Ascending aorta (tissue), 2 donors: Measurements from ENCODE around the gene GALNT13. TPM values are rescaled to one million over a fixed set of nuclear protein-coding genes. Genes with fewer than 3 reads are reported as not detected.

Experiments
- DNase-seq, 2 donors: peaks; one replicate each; pipeline ENCODE4 v3.0.0-alpha.2; 2019; ENCODE audit warnings: low spot score in 2 of 2
- H3K27ac ChIP-seq, 2 donors: fragments of 200-600 bp; sonication (generic); one replicate each; pipeline ENCODE4 v1.5.1; 2016 to 2017; ENCODE audit warnings: mild to moderate bottlenecking in 1 of 2
- H3K27me3 ChIP-seq: fragments of 200-600 bp; sonication (generic); one replicate; pipeline ENCODE4 v1.5.1; 2017
- H3K36me3 ChIP-seq, 2 donors: fragments of 200-600 bp; sonication (generic); one replicate each; pipeline ENCODE4 v1.5.1; 2016
- H3K4me1 ChIP-seq, 2 donors: fragments of 200-600 bp; sonication (generic); one replicate each; pipeline ENCODE4 v1.5.1; 2016 to 2017; ENCODE audit warnings: mild to moderate bottlenecking in 1 of 2
- H3K4me3 ChIP-seq, 2 donors: fragments of 200-600 bp; sonication (generic); one replicate each; pipeline ENCODE4 v1.5.1; 2016 to 2017; ENCODE audit warnings: mild to moderate bottlenecking in 1 of 2
- H3K9me3 ChIP-seq, 2 donors: fragments of 200-600 bp; sonication (generic); one replicate each; pipeline ENCODE4 v1.5.1; 2016
- intact Hi-C: fragments of 100-400 bp; cut with DNase I; formaldehyde crosslinking; loops from one replicate; pipeline ENCODE4 v1.15.1; 2023
- total RNA-seq: library from RNA; depleted of rRNA; stranded (reverse); fragments of >200 nt; gene quantifications from one replicate; pipeline ENCODE4 v1.1.0, GENCODE V29; 2016
- TF ChIP-seq, protein P1 (sequence below), 3 experiments: fragments of 200-600 bp in 2 of 3; fragments of 450-650 bp in 1 of 3; sonication (generic) in 2 of 3; IDR thresholded peaks; one replicate each; pipeline ENCODE4 v1.5.1; 2016 to 2019; ENCODE audit warnings: antibody characterized with exemption in 3 of 3, mild to moderate bottlenecking in 1 of 3, moderate library complexity in 1 of 3

Gene GALNT13
- total RNA-seq, 1 donor from 2014 or later = not detected

DNA sequence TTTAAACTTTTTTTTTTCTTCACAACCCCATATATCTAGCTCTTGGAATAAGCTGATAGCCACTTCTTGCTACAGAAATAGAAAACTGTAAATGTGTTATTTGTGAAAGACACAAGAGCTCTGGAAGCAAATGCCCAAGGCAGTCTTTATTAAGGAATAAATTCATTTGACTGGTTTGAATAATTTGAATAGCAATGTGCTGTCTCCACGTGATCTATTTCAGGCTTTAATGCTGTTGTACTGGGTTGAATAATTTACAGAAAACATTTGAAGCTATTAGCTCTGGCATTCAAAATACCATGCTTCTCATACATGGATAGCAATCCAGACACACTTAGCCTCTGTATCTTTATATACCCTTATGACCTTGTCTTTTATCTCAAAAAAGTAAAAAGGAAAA is 460.1 kb downstream of the GALNT13 start:
- Histone ChIP-seq H3K9me3 (no peaks in the 10 kb centered on the region), H3K27ac (no peak overlapping the region), H3K27me3 (no peaks in the 10 kb centered on the region), H3K4me1 (no peaks in the 10 kb centered on the region), H3K4me3 (no peak overlapping the region), H3K36me3 (no peaks in the 10 kb centered on the region)
- DNase-seq = no peak
- TF ChIP-seq, protein P1, sequence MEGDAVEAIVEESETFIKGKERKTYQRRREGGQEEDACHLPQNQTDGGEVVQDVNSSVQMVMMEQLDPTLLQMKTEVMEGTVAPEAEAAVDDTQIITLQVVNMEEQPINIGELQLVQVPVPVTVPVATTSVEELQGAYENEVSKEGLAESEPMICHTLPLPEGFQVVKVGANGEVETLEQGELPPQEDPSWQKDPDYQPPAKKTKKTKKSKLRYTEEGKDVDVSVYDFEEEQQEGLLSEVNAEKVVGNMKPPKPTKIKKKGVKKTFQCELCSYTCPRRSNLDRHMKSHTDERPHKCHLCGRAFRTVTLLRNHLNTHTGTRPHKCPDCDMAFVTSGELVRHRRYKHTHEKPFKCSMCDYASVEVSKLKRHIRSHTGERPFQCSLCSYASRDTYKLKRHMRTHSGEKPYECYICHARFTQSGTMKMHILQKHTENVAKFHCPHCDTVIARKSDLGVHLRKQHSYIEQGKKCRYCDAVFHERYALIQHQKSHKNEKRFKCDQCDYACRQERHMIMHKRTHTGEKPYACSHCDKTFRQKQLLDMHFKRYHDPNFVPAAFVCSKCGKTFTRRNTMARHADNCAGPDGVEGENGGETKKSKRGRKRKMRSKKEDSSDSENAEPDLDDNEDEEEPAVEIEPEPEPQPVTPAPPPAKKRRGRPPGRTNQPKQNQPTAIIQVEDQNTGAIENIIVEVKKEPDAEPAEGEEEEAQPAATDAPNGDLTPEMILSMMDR (IDR thresholded peaks at IDR 0.05) = no peak
- intact Hi-C loops = no loop called here

DNA sequence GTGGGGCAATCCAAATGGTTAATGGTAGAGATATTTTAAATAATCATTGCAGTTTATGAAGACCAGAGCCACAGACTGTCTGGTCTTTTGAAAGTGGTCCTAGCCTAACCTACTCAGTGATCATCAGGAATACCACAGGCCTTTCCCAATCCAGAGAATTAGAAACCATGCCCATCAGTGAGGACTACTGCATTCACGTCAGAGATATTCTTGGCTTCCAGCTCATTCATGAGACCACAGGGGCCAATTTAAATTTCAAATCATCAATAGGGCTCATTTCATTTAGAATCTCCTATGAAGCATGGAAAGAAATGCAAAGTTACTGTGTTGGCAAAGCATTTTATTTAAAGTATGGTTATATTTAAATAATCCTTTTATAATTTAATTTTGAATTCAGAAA is 464.5 kb downstream of the GALNT13 start:
- Histone ChIP-seq H3K4me3 (no peak overlapping the region), H3K4me1 (no peaks in the 10 kb centered on the region), H3K9me3 (no peaks in the 10 kb centered on the region), H3K27ac (no peak overlapping the region), H3K36me3 (no peaks in the 10 kb centered on the region), H3K27me3 (no peaks in the 10 kb centered on the region)
- DNase-seq = no peak
- intact Hi-C loops = no loop called here
- TF ChIP-seq, protein P1 (IDR thresholded peaks at IDR 0.05) = no peak

- intact Hi-C loops = no loop called here
- H3K27me3 ChIP-seq = no peaks in the 10 kb centered on the region
- H3K4me1 ChIP-seq = no peaks in the 10 kb centered on the region
- H3K36me3 ChIP-seq = no peaks in the 10 kb centered on the region
- H3K27ac ChIP-seq = no peak overlapping the region
- TF ChIP-seq, protein P1 (IDR thresholded peaks at IDR 0.05) = no peak
- no peaks in the 10 kb centered on the region for H3K9me3 ChIP-seq
- H3K4me3 ChIP-seq = no peak overlapping the region
- DNase-seq = no peak
Measured at GRCh38 chr2:154338352-154338967, 466.7 kb downstream of the GALNT13 start.

- Histone ChIP-seq H3K27me3 (no peaks in the 10 kb centered on the region), H3K36me3 (no peaks in the 10 kb centered on the region), H3K9me3 (no peaks in the 10 kb centered on the region), H3K27ac (no peak overlapping the region), H3K4me3 (no peak overlapping the region), H3K4me1 (no peaks in the 10 kb centered on the region)
- DNase-seq = no peak
- intact Hi-C loops = no loop called here
- TF ChIP-seq, protein P1 (IDR thresholded peaks at IDR 0.05) = no peak
Measured at GRCh38 chr2:154343282-154343681, 471.6 kb downstream of the GALNT13 start.

- no peak overlapping the region for H3K27ac ChIP-seq
Measured at GRCh38 chr2:154350911-154351310, 479.2 kb downstream of the GALNT13 start.

More at GRCh38 chr2:154350911-154351310, 479.2 kb downstream of the GALNT13 start:
- no peak overlapping the region for H3K4me3 ChIP-seq
- H3K36me3 ChIP-seq = no peaks in the 10 kb centered on the region
- no peaks in the 10 kb centered on the region for H3K9me3 ChIP-seq
- intact Hi-C loops = no loop called here
- TF ChIP-seq, protein P1 (IDR thresholded peaks at IDR 0.05) = no peak
- DNase-seq = no peak
- no peaks in the 10 kb centered on the region for H3K4me1 ChIP-seq
- H3K27me3 ChIP-seq = no peaks in the 10 kb centered on the region
